Stimulated activated CD4-positive, alpha-beta T cell treated with anti-CD3 and anti-CD28 coated beads, TNF-alpha, amount 100 ng/mL, for 24 hours (primary cell): ENCODE results near the gene POU2AF1.
"Not testable (repeated sequence)": the region's sequence is repeated elsewhere in the genome, so short reads cannot be mapped to it uniquely, and the experiment has no call there.

Source experiments
- DNase-seq, 3 experiments: peaks; one replicate each; pipeline ENCODE4 v3.0.0-alpha.2; 2020; ENCODE audit warnings: low read depth in 3 of 3

Gene POU2AF1

GRCh38 chr11:111409915-111410314 is 30.8 kb upstream of the POU2AF1 start:
- no peak for DNase-seq

DNA sequence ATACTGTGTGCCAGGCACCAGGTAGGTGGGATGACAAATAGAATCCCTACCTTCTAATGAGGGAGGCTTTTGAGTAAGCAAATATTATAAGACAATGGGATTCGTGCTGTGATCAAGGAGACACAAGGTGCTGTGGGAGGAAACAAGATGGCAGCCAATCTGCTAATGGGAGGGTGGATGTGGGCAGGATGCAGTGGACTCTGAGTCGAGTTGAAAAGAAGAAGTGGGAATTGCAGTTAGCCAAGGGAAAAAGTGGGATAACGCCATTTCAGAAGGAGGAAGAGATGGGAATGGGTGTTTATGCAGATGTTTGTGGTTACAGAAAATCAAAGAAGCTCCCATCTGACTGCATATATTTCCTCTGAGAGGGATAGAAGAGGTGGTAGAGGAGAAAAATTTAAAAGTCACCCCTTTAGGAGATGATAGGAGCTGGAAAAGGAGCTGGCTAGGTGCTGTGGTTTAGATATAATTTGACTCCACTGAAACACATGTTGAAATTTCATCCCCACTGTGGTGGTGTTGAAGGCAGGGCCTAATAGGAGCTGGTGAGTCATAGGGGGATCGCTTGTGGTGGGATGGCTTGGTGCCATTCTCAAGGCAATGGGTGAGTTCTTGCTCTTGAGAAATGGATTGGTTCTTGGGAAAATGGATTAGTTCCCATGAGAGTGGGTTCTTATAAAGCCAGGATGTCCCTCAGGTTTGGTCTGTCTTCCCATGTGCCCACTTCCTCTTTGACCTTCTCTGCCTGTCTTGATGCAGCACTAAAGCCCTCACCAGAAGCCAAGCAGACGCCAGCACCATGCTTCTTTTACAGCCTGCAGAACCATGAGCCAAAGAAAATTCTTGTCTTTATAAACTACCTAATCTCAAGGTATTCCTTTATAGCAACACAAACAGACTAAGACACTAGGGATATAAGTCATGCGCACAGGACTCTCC is 30.0 kb upstream of the POU2AF1 start:
- DNase-seq: no peak

DNA sequence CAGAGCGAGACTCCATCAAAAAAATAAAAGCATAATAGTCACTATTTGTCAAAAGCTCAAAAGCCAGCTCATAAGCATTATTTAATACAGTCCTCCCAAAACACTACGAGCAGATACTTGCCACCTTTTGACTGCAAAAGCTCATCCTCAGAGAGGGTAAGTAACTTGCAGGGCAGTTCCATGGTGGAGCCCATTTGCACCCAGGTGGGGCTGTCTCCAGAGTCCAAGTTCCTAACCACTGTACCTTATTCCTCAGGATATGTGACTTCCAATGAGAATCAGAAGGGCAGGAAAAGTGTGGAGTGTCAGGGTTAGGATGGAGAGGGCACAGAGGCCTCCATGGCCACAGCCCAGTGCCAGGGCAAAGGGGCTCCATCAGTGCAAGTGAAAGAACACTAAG is 28.6 kb upstream of the POU2AF1 start:
- DNase-seq: no peak

DNA sequence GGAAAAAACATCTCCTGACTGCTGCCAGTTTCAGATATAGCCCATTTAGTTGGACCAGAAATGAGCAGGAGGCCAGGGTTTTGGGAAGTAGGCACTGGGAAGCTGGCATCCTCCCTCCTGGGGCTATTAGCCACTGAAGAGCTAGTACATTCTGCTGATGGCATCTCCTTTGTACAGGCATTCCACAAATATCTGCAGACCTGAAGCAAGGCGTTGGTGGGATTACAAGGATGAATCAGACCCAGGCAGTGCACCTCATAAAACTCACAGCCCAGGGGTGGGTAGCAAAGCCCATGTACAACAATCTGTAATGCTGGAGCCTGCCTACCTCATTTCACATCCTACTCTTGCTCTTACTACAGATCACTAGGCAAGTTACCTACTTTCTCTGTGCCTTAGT is 27.5 kb upstream of the POU2AF1 start:
- no peak for DNase-seq

DNA sequence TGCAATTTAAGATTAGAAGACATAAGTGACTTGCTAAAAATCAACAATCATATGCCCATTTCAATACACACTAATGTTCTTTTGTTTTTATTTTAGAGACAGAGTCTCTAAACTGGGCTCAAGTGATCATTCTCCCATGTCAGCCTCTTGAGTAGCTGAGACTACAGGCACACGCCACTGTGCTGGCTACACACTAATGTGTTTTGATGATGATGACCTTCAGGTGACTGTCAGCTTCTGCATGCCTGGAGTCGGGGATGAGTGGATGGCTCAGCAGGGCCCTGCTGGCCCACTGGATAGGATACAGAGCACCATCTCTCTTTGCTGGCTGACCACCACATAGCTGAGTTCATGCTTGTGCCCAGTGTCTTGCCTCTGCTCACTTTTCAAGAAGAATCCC is 27.0 kb upstream of the POU2AF1 start:
- no peak for DNase-seq

- DNase-seq: no peak
Measured at GRCh38 chr11:111405551-111405950, 26.5 kb upstream of the POU2AF1 start.

GRCh38 chr11:111403051-111403726 is 24.1 kb upstream of the POU2AF1 start:
- no peak for DNase-seq

DNA sequence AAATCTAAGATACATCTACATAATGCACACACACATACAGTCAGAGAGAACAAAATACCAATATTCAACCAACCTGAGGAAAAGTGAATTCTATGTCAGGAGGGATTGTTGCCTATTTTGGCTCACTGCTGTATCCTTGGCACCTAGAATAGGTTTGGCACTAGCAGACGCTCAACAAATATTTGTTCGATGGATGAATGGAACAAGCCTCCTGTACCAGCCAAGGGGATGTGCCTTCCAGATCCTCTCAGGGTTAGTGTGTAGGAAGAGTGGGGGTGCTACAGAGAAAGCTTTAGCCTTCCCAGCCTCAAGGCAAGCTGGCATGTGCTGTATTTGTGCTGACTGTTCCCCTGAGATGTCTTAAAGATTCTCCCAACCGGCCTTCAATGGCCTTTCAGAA is 23.3 kb upstream of the POU2AF1 start:
- no peak for DNase-seq

DNA sequence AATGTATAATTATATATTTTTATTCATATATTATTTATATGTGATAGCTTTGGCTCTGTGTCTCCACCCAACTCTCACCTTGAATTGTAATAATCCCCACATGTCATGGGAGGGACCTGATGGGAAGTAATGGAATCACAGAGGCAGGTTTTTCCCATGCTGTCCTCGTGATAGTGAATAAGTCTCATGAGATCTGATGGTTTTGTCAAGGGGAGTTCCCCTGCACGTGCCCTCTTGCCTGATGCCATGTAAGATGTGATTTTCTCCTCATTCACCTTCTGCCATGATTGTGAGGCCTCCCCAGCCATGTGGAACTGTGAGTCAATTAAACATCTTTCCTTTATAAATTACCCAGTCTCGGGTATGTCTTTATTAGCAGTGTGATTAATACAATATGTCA is 22.9 kb upstream of the POU2AF1 start:
- not testable (repeated sequence) for DNase-seq

DNA sequence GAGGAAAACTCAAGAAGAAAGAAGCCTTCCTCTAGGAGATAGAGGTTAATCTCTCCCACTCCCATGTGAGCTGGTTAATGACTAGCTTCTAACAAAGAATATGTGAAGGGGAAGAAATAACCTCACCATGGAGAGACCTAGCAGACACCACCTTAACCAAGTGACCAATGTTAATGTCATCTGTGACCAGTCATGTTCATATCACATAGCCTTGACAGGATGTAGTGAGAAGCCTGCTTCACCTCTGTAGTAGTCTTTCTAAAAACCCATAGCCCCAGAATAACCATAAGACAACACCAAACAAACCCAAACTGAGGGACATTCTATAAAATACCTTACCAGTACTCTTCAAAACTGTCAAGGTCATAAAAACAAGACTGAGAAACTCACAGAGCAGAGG is 21.5 kb upstream of the POU2AF1 start:
- DNase-seq: no peak

GRCh38 chr11:111399187-111400031 is 20.3 kb upstream of the POU2AF1 start:
- no peak for DNase-seq

DNA sequence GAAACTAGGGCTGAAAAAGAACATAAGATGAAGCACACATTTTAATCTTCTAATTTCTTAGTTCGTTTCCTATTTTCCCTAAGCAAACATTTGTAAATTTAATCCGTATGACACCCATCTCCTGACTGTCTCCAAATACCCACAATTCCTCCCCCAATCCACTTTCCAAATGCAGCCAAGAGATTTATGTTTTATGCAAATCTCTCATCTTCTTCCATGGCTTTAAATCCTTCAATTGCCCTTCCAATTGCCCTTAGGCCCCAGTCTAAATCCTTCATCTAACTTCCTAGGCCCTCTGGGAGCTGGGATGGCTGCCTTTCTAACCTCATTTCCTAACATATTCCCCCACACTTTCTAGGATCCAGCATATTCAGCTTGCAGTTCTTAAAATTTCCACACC is 18.0 kb upstream of the POU2AF1 start:
- no peak for DNase-seq

DNA sequence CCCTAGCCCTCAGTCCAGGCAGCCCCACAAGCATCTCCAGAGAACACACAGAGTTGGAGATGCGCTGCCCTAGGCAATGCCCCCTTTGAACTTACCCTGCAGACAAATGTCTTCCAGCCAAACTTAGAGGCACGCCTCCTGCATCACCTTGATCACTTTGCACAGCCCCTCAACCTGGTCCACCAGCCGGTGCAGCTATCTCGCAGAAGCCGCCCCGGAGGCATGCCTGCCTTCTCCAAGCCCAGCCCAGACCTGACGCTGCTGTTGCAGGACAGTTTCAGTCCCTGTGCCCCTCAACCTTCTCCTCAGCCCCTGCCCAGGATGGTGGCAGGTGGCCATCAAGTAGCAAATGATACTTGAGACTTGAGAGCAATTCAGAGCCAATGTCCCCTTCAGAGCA is 16.7 kb upstream of the POU2AF1 start:
- no peak for DNase-seq

GRCh38 chr11:111395081-111395480 is 16.0 kb upstream of the POU2AF1 start:
- DNase-seq: no peak

- not testable (repeated sequence) for DNase-seq
Measured at GRCh38 chr11:111394147-111394546, 15.1 kb upstream of the POU2AF1 start.

DNA sequence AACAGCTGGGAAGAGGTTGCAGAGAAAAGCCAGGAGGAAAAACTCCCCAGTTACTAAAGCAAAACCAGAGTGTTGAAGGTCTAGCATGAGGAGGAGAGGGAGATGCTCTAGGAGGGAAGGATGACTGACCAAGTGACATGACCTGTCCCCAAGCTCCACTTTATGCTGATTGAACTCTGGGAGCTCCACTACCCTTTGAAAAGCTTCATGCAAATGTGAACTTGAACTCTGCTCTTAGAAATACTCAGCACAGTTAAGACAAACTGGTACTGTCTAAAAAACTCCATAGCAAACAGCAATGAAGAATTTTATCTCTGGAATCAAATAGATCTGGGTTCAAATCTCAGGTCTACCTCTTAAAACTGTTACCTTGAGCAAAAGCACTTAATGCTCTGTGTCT is 14.5 kb upstream of the POU2AF1 start:
- DNase-seq: no peak

DNA sequence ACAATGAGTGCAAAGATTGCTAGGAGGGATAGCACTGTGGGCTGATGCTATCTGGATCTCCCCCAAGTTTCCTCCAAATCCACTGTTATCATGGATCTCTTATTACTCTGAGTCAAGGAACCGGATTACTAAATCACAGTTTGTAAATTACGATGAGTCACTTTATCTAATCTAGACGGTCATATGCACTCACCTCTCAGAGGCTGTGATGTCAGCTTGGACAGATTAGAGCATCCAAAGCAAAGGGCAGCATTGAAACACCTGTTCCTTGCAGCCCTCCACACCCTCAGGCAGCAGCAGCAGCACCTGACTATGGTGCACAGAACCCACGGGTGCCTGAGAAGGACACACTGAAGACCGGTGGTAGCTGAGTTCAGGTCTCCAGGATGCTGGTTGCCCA is 14.0 kb upstream of the POU2AF1 start:
- no peak for DNase-seq

GRCh38 chr11:111392552-111392951 is 13.5 kb upstream of the POU2AF1 start:
- no peak for DNase-seq

- no peak for DNase-seq
Measured at GRCh38 chr11:111391328-111392124, 12.5 kb upstream of the POU2AF1 start.

DNA sequence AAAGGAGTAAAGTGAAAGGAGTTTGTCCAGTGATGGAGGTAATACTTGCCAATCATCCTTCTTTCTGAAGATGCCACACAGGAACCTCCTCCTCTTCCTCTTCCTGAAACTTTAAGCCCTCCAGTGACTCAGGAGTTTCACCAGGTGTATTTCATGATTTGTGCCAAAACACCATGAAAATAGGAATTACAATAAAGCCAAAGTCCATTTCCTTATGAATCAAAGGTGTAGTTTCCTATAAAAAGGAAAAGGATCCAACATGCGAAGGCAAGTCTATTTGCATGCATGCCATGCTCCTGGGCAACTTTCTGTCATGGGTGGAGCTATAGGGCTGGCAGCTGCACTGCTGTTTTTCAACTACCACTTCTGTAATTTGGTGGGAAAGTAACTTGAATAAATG is 9.8 kb upstream of the POU2AF1 start:
- DNase-seq: no peak

DNA sequence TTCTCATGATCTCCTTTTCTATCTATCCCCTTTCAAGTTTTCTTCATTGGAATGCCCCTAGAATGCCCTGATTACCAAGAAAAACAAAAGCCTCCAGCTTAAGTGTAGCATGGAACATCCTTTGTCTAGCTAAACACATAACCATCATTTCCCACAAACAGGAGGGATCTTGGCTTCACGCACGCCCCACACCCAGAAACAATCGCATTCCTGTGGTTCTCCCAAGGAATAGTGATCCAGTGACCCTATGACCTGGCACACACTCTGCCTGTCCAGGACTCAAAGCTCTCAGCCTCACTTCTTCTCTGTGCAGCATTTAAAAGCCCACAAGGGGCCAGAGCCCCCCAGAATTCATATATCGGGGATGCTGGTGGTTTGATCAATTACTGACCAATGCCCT is 9.3 kb upstream of the POU2AF1 start:
- DNase-seq: no peak
